OCI-LY7 (cell line): ENCODE data around the gene GLB1L3.

Experiments
- CTCF ChIP-seq: fragments of 200-600 bp; sonication (generic); conservative IDR thresholded peaks from 2 replicates; pipeline ENCODE4 v1.5.1; 2014; ENCODE audit warnings: mild to moderate bottlenecking, antibody characterized with exemption, low read length, moderate library complexity, mixed read lengths
- EZH2phosphoT487 ChIP-seq: fragments of 200-600 bp; sonication (generic); IDR thresholded peaks from 2 replicates; pipeline ENCODE4 v1.6.1; 2018; ENCODE audit warnings: low read depth, borderline replicate concordance, mild to moderate bottlenecking, mixed run types, antibody characterized with exemption, low read length, moderate library complexity, mixed read lengths

DNA sequence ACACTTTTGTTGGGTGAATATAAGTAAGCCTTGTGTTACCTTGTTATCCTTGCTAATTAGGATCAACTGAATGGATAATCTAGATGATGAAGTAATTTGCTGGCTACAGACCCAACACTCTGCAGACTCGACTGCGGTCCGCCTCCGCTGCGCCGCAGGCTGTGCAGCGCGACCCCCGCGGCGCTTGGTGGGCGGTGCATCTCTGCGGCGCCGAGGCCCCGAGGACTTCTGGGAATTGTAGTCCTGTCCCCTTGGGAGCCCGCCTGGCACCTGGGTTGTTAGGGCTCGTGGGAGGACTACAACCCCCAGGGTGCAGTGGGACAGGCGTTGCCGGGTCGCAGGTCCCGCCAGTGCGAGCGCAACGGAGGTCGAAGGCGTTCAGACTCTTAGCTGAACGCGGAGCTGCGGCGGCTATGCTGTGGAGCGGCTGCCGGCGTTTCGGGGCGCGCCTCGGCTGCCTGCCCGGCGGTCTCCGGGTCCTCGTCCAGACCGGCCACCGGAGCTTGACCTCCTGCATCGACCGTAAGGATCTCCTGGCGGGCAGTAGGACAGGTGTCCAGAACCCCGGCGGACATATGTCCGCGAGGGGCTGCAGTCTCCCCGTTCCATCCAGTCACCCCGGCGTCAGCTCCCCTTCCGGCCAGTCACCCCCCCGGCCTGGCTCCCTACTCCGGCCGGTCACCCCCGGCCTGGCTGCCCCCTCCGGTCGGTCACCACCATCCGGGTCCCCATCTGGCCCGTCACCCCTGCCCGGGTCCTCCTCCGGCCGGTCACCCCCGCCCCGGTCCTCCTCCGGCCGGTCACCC is 22.8 kb upstream of the GLB1L3 start, which contains the start of the genes ACAD8 and THYN1:
- TF ChIP-seq CTCF: peak; percentile 32; the same call in 1 of the 2 replicates
- no peak for TF ChIP-seq EZH2phosphoT487
